ENCODE measurements around the gene SPECC1. TPM values are rescaled to one million over a fixed set of nuclear protein-coding genes. Genes with fewer than 3 reads are reported as not detected.

SPECC1 gene
- total RNA-seq, 6 donors from 2014 or later = 21.8 to 65.0 (median 33.9) TPM

- H3K27me3 ChIP-seq = no peaks in the 10 kb centered on the region
- no peak overlapping the region for H3K4me3 ChIP-seq
- no peak for TF ChIP-seq POLR2A (IDR thresholded peaks at IDR 0.05)
- TF ChIP-seq POLR2AphosphoS5 (IDR thresholded peaks at IDR 0.05) = no peak
- TF ChIP-seq EP300 (IDR thresholded peaks at IDR 0.05) = no peak
- no peak for TF ChIP-seq CTCF (IDR thresholded peaks at IDR 0.05)
- H3K27ac ChIP-seq = no peak overlapping the region
- 90 to 94% methylated on average over 5 of the region's 5 CpGs for WGBS, 2 donors
- ATAC-seq (ENCODE audit: low FRiP score in 2 of 2) (no peak), DNase-seq (no peak)
- no peaks in the 10 kb centered on the region for H3K4me1 ChIP-seq
- H3K36me3 ChIP-seq = no peaks in the 10 kb centered on the region
- no peaks in the 10 kb centered on the region for H3K9me3 ChIP-seq
Observed at GRCh38 chr17:20109076-20109475, 99.9 kb downstream of the SPECC1 start.

GRCh38 chr17:20111538-20111937 lies 102.4 kb downstream of the SPECC1 start:
- 74 to 77% methylated on average over 10 of the region's 10 CpGs for whole genome bisulfite sequencing, 2 donors
- Histone ChIP-seq H3K4me1 (no peaks in the 10 kb centered on the region), H3K9me3 (no peaks in the 10 kb centered on the region), H3K27me3 (no peaks in the 10 kb centered on the region), H3K27ac (no peak overlapping the region), H3K4me3 (no peak overlapping the region), H3K36me3 (no peaks in the 10 kb centered on the region)
- ATAC-seq (ENCODE audit: low FRiP score in 2 of 2) = no peak
- no peak for DNase-seq
- TF ChIP-seq POLR2A (IDR thresholded peaks at IDR 0.05) = no peak
- TF ChIP-seq POLR2AphosphoS5 (IDR thresholded peaks at IDR 0.05) = no peak
- TF ChIP-seq CTCF (IDR thresholded peaks at IDR 0.05) = no peak
- TF ChIP-seq EP300 (IDR thresholded peaks at IDR 0.05) = no peak

GRCh38 chr17:20114466-20114865 lies 105.3 kb downstream of the SPECC1 start:
- 92 to 97% methylated on average over 2 of the region's 2 CpGs for WGBS, 2 donors
- ATAC-seq (ENCODE audit: low FRiP score in 2 of 2) = no peak

GRCh38 chr17:20116683-20117309 lies 107.6 kb downstream of the SPECC1 start:
- peaks cover 0 to 2% (median 0%) of the 10 kb centered on the region in 4 donors for H3K4me1 ChIP-seq
- no peak overlapping the region for H3K4me3 ChIP-seq
- no peaks in the 10 kb centered on the region for H3K36me3 ChIP-seq
- no peaks in the 10 kb centered on the region for H3K27me3 ChIP-seq
- H3K27ac ChIP-seq = no peak overlapping the region
- H3K9me3 ChIP-seq = no peaks in the 10 kb centered on the region
- TF ChIP-seq CTCF (IDR thresholded peaks at IDR 0.05) = peak in 5 of 6 experiments; percentile 29 to 60 (median 46)
- TF ChIP-seq EP300 (IDR thresholded peaks at IDR 0.05) = no peak
- no peak for TF ChIP-seq POLR2AphosphoS5 (IDR thresholded peaks at IDR 0.05)
- TF ChIP-seq POLR2A (IDR thresholded peaks at IDR 0.05) = no peak
- WGBS, 2 donors = 21 to 25% methylated on average over 8 of the region's 8 CpGs
- DNase-seq (no peak), ATAC-seq (ENCODE audit: low FRiP score in 2 of 2) (peak; percentile 80 to 84)

More at GRCh38 chr17:20114466-20114865, 105.3 kb downstream of the SPECC1 start:
- no peaks in the 10 kb centered on the region for H3K27me3 ChIP-seq
- no peaks in the 10 kb centered on the region for H3K9me3 ChIP-seq
- H3K4me3 ChIP-seq = no peak overlapping the region
- TF ChIP-seq CTCF (IDR thresholded peaks at IDR 0.05) (no peak), EP300 (IDR thresholded peaks at IDR 0.05) (no peak), POLR2A (IDR thresholded peaks at IDR 0.05) (no peak), POLR2AphosphoS5 (IDR thresholded peaks at IDR 0.05) (no peak)
- no peak for DNase-seq
- H3K4me1 ChIP-seq = no peaks in the 10 kb centered on the region
- no peak overlapping the region for H3K27ac ChIP-seq
- H3K36me3 ChIP-seq = no peaks in the 10 kb centered on the region

GRCh38 chr17:20118280-20118679 lies 109.1 kb downstream of the SPECC1 start:
- DNase-seq = no peak
- Histone ChIP-seq H3K27me3 (no peaks in the 10 kb centered on the region), H3K4me3 (no peak overlapping the region), H3K9me3 (no peaks in the 10 kb centered on the region), H3K4me1 (peaks cover 0 to 8% (median 3%) of the 10 kb centered on the region in 4 donors), H3K36me3 (no peaks in the 10 kb centered on the region), H3K27ac (no peak overlapping the region)
- no peak for ATAC-seq (ENCODE audit: low FRiP score in 2 of 2)
- TF ChIP-seq POLR2AphosphoS5 (IDR thresholded peaks at IDR 0.05) = no peak
- WGBS, 2 donors = 87 to 100% methylated on average over 1 of the region's 1 CpG
